Liver (tissue), 9 donors: ENCODE measurements around the gene MAD2L1BP. TPM values are rescaled to one million over a fixed set of nuclear protein-coding genes. Genes with fewer than 3 reads are reported as not detected.

Experiments used
- DNase-seq: peaks from one replicate; pipeline ENCODE4 v3.0.0-alpha.2; 2017; ENCODE audit warnings: low spot score
- H3K27ac ChIP-seq, 2 donors: one replicate each; pipeline ENCODE4 v1.7.0; 2013; ENCODE audit warnings: inconsistent platforms in 2 of 2, low read length in 2 of 2, control low read depth in 1 of 2, low read depth in 1 of 2, mild to moderate bottlenecking in 1 of 2
- H3K27me3 ChIP-seq, 4 donors: one replicate each; pipeline versions ENCODE4 v1.6.1 to v1.7.0; 2013; ENCODE audit warnings: low read length in 3 of 4, inconsistent platforms in 1 of 4, mild to moderate bottlenecking in 1 of 4, moderate library complexity in 1 of 4; ENCODE audit not compliant: control insufficient read depth in 4 of 4, insufficient read depth in 4 of 4
- H3K36me3 ChIP-seq, 4 donors: one replicate each; pipeline versions ENCODE4 v1.6.1 to v1.7.0; 2013; ENCODE audit warnings: low read length in 3 of 4, mild to moderate bottlenecking in 3 of 4, low read depth in 1 of 4, moderate library complexity in 1 of 4; ENCODE audit not compliant: control insufficient read depth in 4 of 4, insufficient read depth in 3 of 4
- H3K4me1 ChIP-seq, 4 donors: one replicate each; pipeline versions ENCODE4 v1.6.1 to v1.7.0; 2013; ENCODE audit warnings: low read length in 3 of 4, mild to moderate bottlenecking in 3 of 4, moderate library complexity in 1 of 4; ENCODE audit not compliant: control insufficient read depth in 4 of 4, insufficient read depth in 4 of 4
- H3K4me3 ChIP-seq, 3 donors: one replicate each; pipeline versions ENCODE4 v1.6.1 to v1.7.0; 2013; ENCODE audit warnings: low read length in 3 of 3, control low read depth in 1 of 3, low read depth in 1 of 3, mild to moderate bottlenecking in 1 of 3
- H3K9ac ChIP-seq, 2 donors: one replicate each; pipeline ENCODE4 v1.7.0; 2013; ENCODE audit warnings: low read length in 2 of 2, mild to moderate bottlenecking in 2 of 2, moderate library complexity in 2 of 2, control low read depth in 1 of 2, low read depth in 1 of 2
- H3K9me3 ChIP-seq, 4 donors: one replicate each; pipeline versions ENCODE4 v1.6.1 to v1.7.0; 2013; ENCODE audit warnings: low read length in 3 of 4; ENCODE audit not compliant: control insufficient read depth in 4 of 4
- FOXA2 ChIP-seq: IDR thresholded peaks from 2 replicates; pipeline ENCODE4 v1.6.1; 2016; ENCODE audit warnings: antibody characterized with exemption
- GABPA ChIP-seq, 2 donors: IDR thresholded peaks in 1 of 2; conservative IDR thresholded peaks in 1 of 2; 2 replicates each; pipeline ENCODE4 v1.6.1; 2016; ENCODE audit warnings: antibody characterized with exemption in 2 of 2, mild to moderate bottlenecking in 1 of 2, moderate library complexity in 1 of 2
- JUND ChIP-seq, 2 donors: IDR thresholded peaks; 2 replicates each; pipeline ENCODE4 v1.6.1; 2016; ENCODE audit warnings: antibody characterized with exemption in 2 of 2
- MAX ChIP-seq: IDR thresholded peaks from 2 replicates; pipeline ENCODE4 v1.6.1; 2016; ENCODE audit warnings: antibody characterized with exemption
- NR2F2 ChIP-seq: IDR thresholded peaks from 2 replicates; pipeline ENCODE4 v1.6.1; 2016; ENCODE audit warnings: antibody characterized with exemption
- RAD21 ChIP-seq, 2 donors: IDR thresholded peaks; 2 replicates each; pipeline ENCODE4 v1.6.1; 2016; ENCODE audit warnings: antibody characterized with exemption in 2 of 2, mild to moderate bottlenecking in 2 of 2
- RXRA ChIP-seq, 2 donors: IDR thresholded peaks; 2 replicates each; pipeline ENCODE4 v1.6.1; 2017 to 2018; ENCODE audit warnings: antibody characterized with exemption in 2 of 2, mild to moderate bottlenecking in 1 of 2
- SP1 ChIP-seq: IDR thresholded peaks from 2 replicates; pipeline ENCODE4 v1.6.1; 2018; ENCODE audit warnings: antibody characterized with exemption, mild to moderate bottlenecking
- TAF1 ChIP-seq: conservative IDR thresholded peaks from 2 replicates; pipeline ENCODE4 v1.6.1; 2016; ENCODE audit warnings: antibody characterized with exemption, mild to moderate bottlenecking
- YY1 ChIP-seq: IDR thresholded peaks from 2 replicates; pipeline ENCODE4 v1.6.1; 2016; ENCODE audit warnings: antibody characterized with exemption, mild to moderate bottlenecking
- WGBS: extraction: QIAGEN DNeasy Blood & Tissue Kit; methylation state at CpG from one replicate; pipeline ENCODE4 v1.1.7; 2013; 5-methylcytosine and 5-hydroxymethylcytosine counted together
- polyA plus RNA-seq, 2 donors: library from polyadenylated mRNA; stranded (reverse) in 1 of 2; unstranded in 1 of 2; fragments of 200-250 nt in 1 of 2; fragments of >200 nt in 1 of 2; fragmentation: Nextera tagmentation in 1 of 2; extraction: Ambion mirVana in 1 of 2; gene quantifications; one replicate each; pipeline versions ENCODE4 v1.2.1 to v1.2.3, GENCODE V29; 2013 to 2015
- total RNA-seq, 2 donors: library from RNA; depleted of rRNA; stranded (reverse); fragments of >200 nt; gene quantifications; one replicate each; pipeline ENCODE4 v1.2.3, GENCODE V29; 2014
- TF ChIP-seq, protein P1 (sequence below): IDR thresholded peaks from 2 replicates; pipeline ENCODE4 v1.6.1; 2016; ENCODE audit warnings: antibody characterized with exemption
- TF ChIP-seq, protein P2 (sequence below): IDR thresholded peaks from 2 replicates; pipeline ENCODE4 v1.6.1; 2016; ENCODE audit warnings: antibody characterized with exemption
- TF ChIP-seq, protein P3 (sequence below): fragments of 150-350 bp; IDR thresholded peaks from 2 replicates; pipeline ENCODE4 v1.5.1; 2017; ENCODE audit warnings: improper control_type of control experiment, low read depth, low read length; ENCODE audit not compliant: missing input control
- donor health status: healthy.
- donor health status: healthy.
- donor health status: healthy.
- donor health status: healthy.
- donor health status: healthy.

MAD2L1BP gene
- total and polyA plus RNA-seq, 4 donors, result 11.2 to 17.3 (median 16.1) TPM

DNA sequence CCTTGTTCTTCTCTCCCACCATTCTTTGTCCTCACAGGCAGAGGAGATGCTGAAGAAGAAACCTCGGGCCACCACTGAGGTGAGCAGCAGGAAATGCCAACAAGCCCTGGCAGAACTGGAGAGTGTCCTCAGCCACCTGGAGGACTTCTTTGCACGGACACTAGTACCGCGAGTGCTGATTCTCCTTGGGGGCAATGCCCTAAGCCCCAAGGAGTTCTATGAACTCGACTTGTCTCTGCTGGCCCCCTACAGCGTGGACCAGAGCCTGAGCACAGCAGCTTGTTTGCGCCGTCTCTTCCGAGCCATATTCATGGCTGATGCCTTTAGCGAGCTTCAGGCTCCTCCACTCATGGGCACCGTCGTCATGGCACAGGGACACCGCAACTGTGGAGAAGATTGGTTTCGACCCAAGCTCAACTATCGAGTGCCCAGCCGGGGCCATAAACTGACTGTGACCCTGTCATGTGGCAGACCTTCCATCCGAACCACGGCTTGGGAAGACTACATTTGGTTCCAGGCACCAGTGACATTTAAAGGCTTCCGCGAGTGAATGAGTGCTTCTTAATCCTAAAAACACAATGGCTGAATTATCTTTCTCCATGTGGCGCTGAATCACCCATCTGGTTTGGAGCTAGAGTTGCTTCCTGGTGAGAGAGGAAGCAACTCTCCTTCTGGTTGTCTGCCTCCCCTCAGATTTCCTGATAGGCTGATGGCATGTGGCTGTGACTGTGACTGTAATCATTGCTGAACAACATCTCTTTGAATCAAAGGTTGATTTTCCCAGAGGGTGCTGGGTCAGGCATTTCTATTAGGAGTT is 4.6 kb downstream of the MAD2L1BP start:
- DNase-seq, result no peak
- H3K27me3 ChIP-seq, result no peaks in the 10 kb centered on the region
- no peaks in the 10 kb centered on the region for H3K9me3 ChIP-seq
- peaks cover 16 to 27% (median 17%) of the 10 kb centered on the region in 4 donors for H3K36me3 ChIP-seq
- no peak for TF ChIP-seq FOXA2
- no peak for TF ChIP-seq RXRA (IDR thresholded peaks at IDR 0.05)
- no peak for TF ChIP-seq MAX
- no peak for TF ChIP-seq YY1
- TF ChIP-seq SP1, result no peak
- TF ChIP-seq, protein P1, sequence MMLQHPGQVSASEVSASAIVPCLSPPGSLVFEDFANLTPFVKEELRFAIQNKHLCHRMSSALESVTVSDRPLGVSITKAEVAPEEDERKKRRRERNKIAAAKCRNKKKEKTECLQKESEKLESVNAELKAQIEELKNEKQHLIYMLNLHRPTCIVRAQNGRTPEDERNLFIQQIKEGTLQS, result no peak
- no peak for TF ChIP-seq GABPA (IDR thresholded peaks at IDR 0.05 in 1 of 2, conservative IDR thresholded peaks at IDR 0.05 in 1 of 2)
- TF ChIP-seq NR2F2, result no peak
- no peak for TF ChIP-seq TAF1
- TF ChIP-seq RAD21 (IDR thresholded peaks at IDR 0.05), result no peak
- no peak for TF ChIP-seq JUND (IDR thresholded peaks at IDR 0.05)
- TF ChIP-seq, protein P2, sequence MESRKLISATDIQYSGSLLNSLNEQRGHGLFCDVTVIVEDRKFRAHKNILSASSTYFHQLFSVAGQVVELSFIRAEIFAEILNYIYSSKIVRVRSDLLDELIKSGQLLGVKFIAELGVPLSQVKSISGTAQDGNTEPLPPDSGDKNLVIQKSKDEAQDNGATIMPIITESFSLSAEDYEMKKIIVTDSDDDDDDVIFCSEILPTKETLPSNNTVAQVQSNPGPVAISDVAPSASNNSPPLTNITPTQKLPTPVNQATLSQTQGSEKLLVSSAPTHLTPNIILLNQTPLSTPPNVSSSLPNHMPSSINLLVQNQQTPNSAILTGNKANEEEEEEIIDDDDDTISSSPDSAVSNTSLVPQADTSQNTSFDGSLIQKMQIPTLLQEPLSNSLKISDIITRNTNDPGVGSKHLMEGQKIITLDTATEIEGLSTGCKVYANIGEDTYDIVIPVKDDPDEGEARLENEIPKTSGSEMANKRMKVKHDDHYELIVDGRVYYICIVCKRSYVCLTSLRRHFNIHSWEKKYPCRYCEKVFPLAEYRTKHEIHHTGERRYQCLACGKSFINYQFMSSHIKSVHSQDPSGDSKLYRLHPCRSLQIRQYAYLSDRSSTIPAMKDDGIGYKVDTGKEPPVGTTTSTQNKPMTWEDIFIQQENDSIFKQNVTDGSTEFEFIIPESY, result no peak
- TF ChIP-seq, protein P3, sequence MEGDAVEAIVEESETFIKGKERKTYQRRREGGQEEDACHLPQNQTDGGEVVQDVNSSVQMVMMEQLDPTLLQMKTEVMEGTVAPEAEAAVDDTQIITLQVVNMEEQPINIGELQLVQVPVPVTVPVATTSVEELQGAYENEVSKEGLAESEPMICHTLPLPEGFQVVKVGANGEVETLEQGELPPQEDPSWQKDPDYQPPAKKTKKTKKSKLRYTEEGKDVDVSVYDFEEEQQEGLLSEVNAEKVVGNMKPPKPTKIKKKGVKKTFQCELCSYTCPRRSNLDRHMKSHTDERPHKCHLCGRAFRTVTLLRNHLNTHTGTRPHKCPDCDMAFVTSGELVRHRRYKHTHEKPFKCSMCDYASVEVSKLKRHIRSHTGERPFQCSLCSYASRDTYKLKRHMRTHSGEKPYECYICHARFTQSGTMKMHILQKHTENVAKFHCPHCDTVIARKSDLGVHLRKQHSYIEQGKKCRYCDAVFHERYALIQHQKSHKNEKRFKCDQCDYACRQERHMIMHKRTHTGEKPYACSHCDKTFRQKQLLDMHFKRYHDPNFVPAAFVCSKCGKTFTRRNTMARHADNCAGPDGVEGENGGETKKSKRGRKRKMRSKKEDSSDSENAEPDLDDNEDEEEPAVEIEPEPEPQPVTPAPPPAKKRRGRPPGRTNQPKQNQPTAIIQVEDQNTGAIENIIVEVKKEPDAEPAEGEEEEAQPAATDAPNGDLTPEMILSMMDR, result no peak
- no peak overlapping the region for H3K4me3 ChIP-seq
- 91% methylated on average over 21 of the region's 21 CpGs for WGBS
- H3K4me1 ChIP-seq, result peaks cover 2 to 15% (median 8%) of the 10 kb centered on the region in 4 donors
- no peak overlapping the region for H3K9ac ChIP-seq
- no peak overlapping the region for H3K27ac ChIP-seq

GRCh38 chr6:43644940-43645612 is 9.4 kb downstream of the MAD2L1BP start, which contains the start of gene RSPH9:
RSPH9 (plus strand) TSS chr6:43645036; CDS start chr6:43645099, 63 bp downstream.
- Histone ChIP-seq H3K4me3 (peak within 1 kb of the TSS in 1 of 3 donors; percentile 37), H3K36me3 (peaks cover 5 to 19% (median 7%) of the 10 kb centered on the region in 4 donors), H3K4me1 (peaks cover 0 to 3% (median 0%) of the 10 kb centered on the region in 4 donors), H3K9me3 (no peaks in the 10 kb centered on the region), H3K9ac (no peak within 1 kb of the TSS), H3K27me3 (no peaks in the 10 kb centered on the region), H3K27ac (peak within 1 kb of the TSS in 1 of 2 donors; percentile 47)
- peak; percentile 81 for DNase-seq
- TF ChIP-seq NR2F2, result no peak
- TF ChIP-seq MAX, result no peak
- 10% methylated on average over 52 of the region's 52 CpGs for WGBS
